Stimulated activated CD8-positive, alpha-beta memory T cell treated with anti-CD3 and anti-CD28 coated beads, Interleukin-15, amount 100 ng/mL, for 24 hours (primary cell): ENCODE results near the gene ABLIM2.
"Not testable (repeated sequence)": the region's sequence is repeated elsewhere in the genome, so short reads cannot be mapped to it uniquely, and the experiment has no call there.

ENCODE experiments used
- DNase-seq: peaks from one replicate; pipeline ENCODE4 v3.0.0-alpha.2; 2020; ENCODE audit warnings: low read depth

ABLIM2 gene

GRCh38 chr4:7939377-7940108 lies 219.1 kb downstream of the ABLIM2 start, which contains the start of gene AFAP1:
Gene AFAP1 (minus strand): TSS chr4:7939861. CDS start chr4:7872078, 67,783 bp downstream.
- DNase-seq: peak; percentile 82

- no peak for DNase-seq
Observed at GRCh38 chr4:7938609-7939376, 219.8 kb downstream of the ABLIM2 start.

- no peak for DNase-seq
Observed at GRCh38 chr4:7938266-7938608, 220.4 kb downstream of the ABLIM2 start.

GRCh38 chr4:7937006-7937405 lies 221.6 kb downstream of the ABLIM2 start:
- no peak for DNase-seq

DNA sequence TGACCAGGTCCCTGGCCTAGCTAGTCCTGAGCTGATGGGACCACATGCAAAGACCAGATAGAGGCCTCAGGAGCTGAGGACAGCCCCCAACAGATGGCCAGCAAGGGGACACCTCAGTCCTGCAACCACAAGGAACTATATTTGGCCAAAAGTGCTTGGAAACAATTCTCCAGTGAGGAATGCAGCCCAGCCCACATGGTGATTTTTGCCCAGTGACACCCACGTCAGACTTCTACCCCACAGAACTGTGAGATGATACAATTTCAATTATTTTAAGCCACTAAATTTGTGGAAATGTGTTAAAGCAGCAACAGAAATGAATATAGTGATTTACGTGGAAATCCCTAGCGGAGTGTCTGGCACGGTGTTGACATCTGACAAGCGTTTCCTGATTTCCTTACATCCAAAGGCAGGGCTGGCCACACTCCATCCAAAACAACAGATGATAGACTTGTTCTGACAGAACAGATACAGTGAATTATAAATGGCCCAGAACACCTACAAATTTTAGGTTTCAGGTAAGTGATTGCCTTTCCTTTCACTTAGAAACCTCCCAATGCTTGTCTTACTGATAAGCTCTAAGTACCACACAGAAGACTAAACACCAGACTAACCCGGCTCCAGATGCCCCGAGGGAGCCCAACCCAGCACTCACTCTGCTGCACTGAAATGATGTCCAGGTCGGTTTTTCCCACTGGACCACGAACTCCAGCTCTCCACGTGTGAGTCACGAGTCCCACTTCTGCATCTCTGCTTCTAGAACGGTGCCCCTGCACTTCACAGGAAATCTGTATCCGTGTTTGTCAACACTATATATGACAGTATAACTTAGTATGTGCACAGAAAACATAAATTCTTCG lies 224.7 kb downstream of the ABLIM2 start:
- DNase-seq: no peak

DNA sequence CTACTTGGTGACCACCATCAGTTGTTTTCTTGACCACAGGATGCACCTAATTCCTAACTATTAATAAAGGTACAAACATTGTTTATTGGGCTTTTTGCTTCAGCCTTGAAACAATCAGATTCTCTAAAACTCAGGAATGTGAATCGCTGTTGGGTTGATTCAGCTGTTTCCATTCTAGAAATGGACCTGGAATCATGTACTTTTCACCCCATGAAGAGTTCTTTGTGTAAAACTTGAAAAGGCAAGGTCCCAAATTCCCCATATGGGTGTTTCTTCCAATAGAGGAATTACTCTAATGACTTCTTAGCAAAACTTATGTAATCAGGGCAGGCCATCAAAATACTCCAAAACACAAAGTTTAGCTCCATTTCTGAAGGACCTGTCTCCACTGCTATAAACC lies 226.3 kb downstream of the ABLIM2 start:
- DNase-seq: no peak

DNA sequence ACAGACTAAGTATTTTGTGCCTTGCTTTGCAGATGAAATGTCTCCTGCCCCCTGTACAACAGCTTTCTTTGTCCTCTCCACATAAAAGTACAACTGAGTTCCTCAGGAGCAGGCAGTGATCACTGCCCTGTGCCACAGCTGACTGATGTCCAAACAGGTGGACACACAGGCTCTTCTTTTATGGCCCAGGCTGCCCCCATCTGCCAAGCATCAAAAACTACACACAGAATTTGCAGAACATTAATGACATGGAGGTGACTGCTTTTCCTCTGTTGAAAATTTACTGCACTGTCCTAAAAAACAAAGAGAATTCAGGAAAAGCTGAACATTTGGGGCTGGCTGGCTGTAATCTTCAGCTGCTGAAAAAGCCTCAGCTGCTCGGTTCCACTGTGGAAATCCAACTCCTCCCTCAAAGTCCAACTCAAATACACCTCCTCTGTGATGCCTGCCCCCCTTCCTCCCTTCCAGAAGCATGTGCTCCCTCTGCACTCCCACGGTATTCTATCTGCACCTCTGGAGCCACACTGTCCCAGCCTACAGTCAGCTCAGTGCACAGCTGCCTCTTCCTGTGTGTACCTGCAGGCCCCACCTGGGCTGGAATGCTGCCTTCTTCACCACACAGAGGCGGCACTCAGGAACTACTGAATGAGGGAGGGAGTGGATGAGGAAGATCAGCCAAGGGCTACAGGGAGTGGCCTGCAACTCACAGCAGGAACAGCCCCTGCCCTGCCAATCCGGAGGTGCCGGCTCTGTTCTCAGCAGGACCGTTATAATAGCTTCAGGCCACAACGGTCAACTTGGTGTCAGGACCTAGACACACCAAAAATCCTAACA lies 229.3 kb downstream of the ABLIM2 start:
- DNase-seq: no peak

- DNase-seq: no peak
Observed at GRCh38 chr4:7928711-7929110, 229.9 kb downstream of the ABLIM2 start.

GRCh38 chr4:7926822-7927221 lies 231.8 kb downstream of the ABLIM2 start:
- no peak for DNase-seq

DNA sequence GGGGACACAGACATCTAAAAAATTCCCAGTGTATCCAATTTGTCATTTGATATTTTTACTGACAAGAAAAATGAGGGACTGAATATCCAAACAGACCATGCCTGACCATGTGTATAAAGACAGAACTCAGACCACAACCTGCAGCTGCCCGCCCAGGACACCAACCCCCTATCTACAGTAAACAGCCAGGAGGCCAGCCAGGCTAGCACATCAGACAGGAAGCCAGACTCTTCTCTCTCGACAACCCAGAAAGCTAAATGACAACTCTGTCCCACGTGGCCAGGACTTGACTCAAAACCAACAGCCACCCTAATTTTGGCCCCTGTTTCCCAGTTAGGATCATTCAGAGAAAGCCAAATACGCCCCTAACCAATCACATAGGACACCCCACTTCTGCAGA lies 234.0 kb downstream of the ABLIM2 start:
- DNase-seq: no peak

DNA sequence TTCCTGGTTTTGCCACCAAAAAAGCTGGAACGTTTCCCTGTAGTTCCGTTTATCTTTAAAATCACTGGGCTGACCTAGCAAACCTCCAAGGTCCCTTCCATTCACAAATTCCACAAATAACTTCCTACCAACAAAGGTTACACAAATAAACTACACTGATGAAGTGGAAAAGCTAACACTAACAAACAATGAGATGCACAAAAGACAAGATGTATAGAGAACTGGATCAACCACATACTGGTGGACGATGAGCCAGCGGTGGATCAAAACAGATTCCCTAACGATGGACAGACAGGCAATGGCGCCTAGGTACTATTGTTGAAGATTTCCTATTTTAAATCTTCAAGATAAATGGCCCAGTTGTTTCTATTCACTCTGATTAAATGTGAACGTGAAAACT lies 234.4 kb downstream of the ABLIM2 start:
- DNase-seq: no peak

DNA sequence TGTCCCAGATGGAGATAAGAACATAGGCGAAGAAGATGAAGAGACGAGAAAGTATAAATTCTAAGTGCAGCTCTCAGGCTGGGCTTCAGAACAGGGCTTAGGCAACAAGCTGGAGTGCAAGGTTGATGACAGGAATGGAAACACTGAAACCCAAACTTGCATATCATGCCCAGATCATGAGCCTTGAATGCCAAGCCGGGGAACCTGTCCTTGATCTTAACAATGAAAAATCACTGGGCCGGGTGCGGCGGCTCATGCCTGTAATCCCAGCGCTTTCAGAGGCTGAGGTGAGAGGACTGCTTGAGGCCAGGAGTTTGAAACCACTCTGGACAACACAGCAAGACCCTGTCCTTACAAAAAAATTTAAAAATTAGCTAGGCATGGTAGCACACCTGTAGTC lies 236.1 kb downstream of the ABLIM2 start:
- DNase-seq: no peak

DNA sequence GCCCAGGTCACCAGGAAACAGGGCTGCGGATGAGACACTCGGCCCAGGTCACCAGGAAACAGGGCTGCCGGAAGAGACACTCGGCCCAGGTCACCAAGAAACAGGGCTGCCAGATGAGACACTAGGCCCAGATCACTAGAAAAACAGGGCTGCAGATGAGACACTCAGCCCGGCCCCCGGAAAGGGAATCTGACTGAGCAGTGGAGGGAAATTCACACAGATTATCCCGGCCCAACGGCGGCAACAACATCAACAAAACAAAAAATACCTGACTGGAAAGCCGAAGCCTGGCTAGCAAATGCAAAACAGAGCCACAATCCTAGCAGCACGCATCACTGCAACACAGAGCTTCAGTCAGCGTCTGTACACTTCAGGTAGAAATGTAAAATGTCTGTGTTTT lies 239.6 kb downstream of the ABLIM2 start:
- DNase-seq: no peak

GRCh38 chr4:7918187-7918586 lies 240.4 kb downstream of the ABLIM2 start:
- DNase-seq: not testable (repeated sequence)

GRCh38 chr4:7917669-7918068 lies 240.9 kb downstream of the ABLIM2 start:
- DNase-seq: no peak

DNA sequence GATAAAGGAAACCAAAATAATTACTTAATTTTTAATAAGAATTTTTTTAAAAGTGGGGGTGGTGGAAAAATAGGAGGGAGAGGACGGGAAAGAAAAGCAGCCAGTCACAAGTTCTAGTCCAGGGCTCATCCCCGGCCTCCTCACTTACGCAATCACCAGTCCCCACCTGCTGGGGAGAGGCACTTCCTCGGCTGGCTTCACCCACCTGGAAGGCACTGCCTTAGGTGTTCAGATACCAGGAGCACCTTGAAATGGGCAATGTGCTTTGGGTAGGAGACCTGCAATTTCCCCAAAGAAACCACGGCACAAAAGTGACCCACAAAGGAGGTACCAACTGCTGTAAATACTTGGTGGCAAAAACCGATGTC lies 242.8 kb downstream of the ABLIM2 start:
- DNase-seq: no peak
